Parathyroid adenoma (tissue), 2 donors: ENCODE measurements around the gene LPAR1.

ENCODE experiments used
- H2AFZ ChIP-seq: fragments of 300-600 bp; sonication (generic); one replicate; pipeline ENCODE4 v1.7.0; 2017; ENCODE audit warnings: antibody characterized with exemption, mild to moderate bottlenecking
- H3K27ac ChIP-seq: fragments of 300-600 bp; sonication (generic); one replicate; pipeline ENCODE4 v1.7.0; 2017
- H3K27me3 ChIP-seq: fragments of 300-600 bp; sonication (generic); one replicate; pipeline ENCODE4 v1.7.0; 2017; ENCODE audit warnings: low read length; ENCODE audit not compliant: control insufficient read depth, insufficient read depth
- H3K36me3 ChIP-seq: fragments of 300-600 bp; sonication (generic); one replicate; pipeline ENCODE4 v1.7.0; 2017; ENCODE audit warnings: low read length; ENCODE audit not compliant: control insufficient read depth, insufficient read depth
- H3K4me1 ChIP-seq: fragments of 300-600 bp; sonication (generic); one replicate; pipeline ENCODE4 v1.7.0; 2017; ENCODE audit warnings: control low read depth
- H3K4me2 ChIP-seq: fragments of 300-600 bp; sonication (generic); one replicate; pipeline ENCODE4 v1.7.0; 2017; ENCODE audit warnings: low read length
- H3K4me3 ChIP-seq: fragments of 300-600 bp; sonication (generic); one replicate; pipeline ENCODE4 v1.7.0; 2017; ENCODE audit warnings: low read depth, low read length
- H3K79me2 ChIP-seq: fragments of 300-600 bp; sonication (generic); one replicate; pipeline ENCODE4 v1.7.0; 2017; ENCODE audit warnings: control low read depth
- H3K9ac ChIP-seq: fragments of 300-600 bp; sonication (generic); one replicate; pipeline ENCODE4 v1.7.0; 2017; ENCODE audit warnings: mild to moderate bottlenecking
- H3K9me3 ChIP-seq: fragments of 300-600 bp; sonication (generic); one replicate; pipeline ENCODE4 v1.7.0; 2017; ENCODE audit warnings: low read length; ENCODE audit not compliant: control insufficient read depth
- TF ChIP-seq, protein P1 (sequence below): fragments of 300-600 bp; sonication (generic); IDR thresholded peaks from one replicate; pipeline ENCODE4 v1.7.0; 2017; ENCODE audit warnings: antibody characterized with exemption, mild to moderate bottlenecking
- donor health status: primary hyperparathyroidism.

Gene LPAR1

DNA sequence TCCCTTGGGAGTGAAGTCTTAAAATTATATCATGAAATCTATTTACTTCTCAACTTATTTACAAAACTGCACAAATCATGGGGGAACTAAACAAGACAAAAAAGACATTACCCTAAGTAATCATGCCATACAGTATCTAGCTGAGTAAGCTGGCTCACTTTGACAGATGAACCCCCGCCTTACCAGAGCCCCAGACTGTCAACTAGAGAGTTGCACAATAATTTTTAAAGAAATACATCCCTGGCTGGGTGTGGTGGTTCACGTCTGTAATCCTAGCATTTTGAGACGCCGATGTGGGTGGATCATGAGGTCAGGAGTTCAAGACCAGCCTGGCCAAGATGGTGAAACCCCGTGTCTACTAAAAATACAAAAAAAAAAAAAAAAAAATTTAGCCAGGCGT lies 62.3 kb downstream of the LPAR1 start:
- no peaks in the 10 kb centered on the region for H3K79me2 ChIP-seq
- no peaks in the 10 kb centered on the region for H3K27me3 ChIP-seq
- no peaks in the 10 kb centered on the region for H3K9me3 ChIP-seq
- no peak overlapping the region for H3K9ac ChIP-seq
- no peak overlapping the region for H3K4me2 ChIP-seq
- TF ChIP-seq, protein P1, sequence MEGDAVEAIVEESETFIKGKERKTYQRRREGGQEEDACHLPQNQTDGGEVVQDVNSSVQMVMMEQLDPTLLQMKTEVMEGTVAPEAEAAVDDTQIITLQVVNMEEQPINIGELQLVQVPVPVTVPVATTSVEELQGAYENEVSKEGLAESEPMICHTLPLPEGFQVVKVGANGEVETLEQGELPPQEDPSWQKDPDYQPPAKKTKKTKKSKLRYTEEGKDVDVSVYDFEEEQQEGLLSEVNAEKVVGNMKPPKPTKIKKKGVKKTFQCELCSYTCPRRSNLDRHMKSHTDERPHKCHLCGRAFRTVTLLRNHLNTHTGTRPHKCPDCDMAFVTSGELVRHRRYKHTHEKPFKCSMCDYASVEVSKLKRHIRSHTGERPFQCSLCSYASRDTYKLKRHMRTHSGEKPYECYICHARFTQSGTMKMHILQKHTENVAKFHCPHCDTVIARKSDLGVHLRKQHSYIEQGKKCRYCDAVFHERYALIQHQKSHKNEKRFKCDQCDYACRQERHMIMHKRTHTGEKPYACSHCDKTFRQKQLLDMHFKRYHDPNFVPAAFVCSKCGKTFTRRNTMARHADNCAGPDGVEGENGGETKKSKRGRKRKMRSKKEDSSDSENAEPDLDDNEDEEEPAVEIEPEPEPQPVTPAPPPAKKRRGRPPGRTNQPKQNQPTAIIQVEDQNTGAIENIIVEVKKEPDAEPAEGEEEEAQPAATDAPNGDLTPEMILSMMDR, result no peak
- no peaks in the 10 kb centered on the region for H3K4me1 ChIP-seq
- no peak overlapping the region for H3K4me3 ChIP-seq
- no peak overlapping the region for H3K27ac ChIP-seq
- no peak overlapping the region for H2AFZ ChIP-seq
- no peaks in the 10 kb centered on the region for H3K36me3 ChIP-seq

DNA sequence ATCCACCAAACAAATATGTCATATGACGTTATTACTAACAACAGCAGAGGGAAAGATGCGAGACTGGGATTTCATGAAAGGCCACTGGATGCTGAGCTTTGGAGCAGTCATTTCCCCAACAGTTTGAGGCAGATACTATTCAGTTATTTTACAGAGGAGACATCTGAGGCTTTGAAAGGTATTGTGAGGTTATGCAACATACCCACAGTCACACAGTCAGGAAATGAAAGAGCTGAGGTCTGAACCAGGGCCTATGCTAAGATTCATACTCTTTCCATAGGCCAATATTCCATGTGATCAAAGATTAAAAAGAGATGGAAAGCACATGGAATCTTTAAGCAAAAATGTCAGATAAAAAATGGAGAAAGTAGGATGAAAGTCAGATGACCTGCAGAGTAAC lies 63.0 kb downstream of the LPAR1 start:
- H3K4me2 ChIP-seq, result no peak overlapping the region
- TF ChIP-seq, protein P1, result no peak
- no peaks in the 10 kb centered on the region for H3K36me3 ChIP-seq
- H3K9me3 ChIP-seq, result no peaks in the 10 kb centered on the region
- H3K9ac ChIP-seq, result no peak overlapping the region
- no peak overlapping the region for H3K4me3 ChIP-seq
- H3K27ac ChIP-seq, result no peak overlapping the region
- H3K4me1 ChIP-seq, result no peaks in the 10 kb centered on the region
- H3K79me2 ChIP-seq, result no peaks in the 10 kb centered on the region
- H2AFZ ChIP-seq, result no peak overlapping the region
- no peaks in the 10 kb centered on the region for H3K27me3 ChIP-seq

DNA sequence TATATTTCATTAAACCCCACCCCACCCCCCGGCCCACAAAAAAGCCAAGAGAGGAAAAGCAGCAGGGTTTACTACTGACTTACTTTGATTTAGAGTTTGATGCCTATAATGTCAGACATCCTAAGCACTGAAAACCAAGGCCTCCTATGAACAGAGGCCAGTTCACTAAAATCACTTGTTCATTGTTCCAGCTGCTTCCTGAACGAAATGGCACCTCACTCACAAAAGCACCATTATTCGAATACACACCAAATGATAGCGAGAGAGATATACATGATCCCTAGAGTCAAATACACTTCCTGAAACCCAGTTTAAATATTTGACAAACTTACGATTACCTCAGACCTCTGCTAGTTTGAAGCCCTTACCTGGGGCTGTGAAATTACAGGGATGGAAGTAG lies 66.6 kb downstream of the LPAR1 start:
- H3K27ac ChIP-seq, result no peak overlapping the region

DNA sequence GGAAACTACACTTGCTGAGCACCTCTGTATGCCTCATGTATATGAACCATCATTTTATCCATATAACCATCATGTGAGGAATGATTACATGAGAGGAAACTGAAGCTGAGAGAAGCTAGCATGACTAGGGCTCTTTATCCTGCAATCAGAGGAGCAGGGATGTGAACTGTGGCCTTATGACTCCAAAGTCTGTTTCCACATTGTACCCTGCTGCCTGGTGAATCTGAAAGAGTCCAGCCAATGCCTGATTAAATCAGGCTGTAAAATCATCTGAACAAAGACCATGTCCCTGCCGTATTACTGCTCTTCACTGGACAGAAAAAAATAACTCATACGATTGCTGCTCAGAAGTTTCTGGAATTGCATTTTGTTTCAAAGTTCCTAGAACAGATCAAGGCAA lies 67.0 kb downstream of the LPAR1 start:
- H3K9me3 ChIP-seq, result no peaks in the 10 kb centered on the region
- no peaks in the 10 kb centered on the region for H3K27me3 ChIP-seq
- no peaks in the 10 kb centered on the region for H3K36me3 ChIP-seq
- H3K27ac ChIP-seq, result no peak overlapping the region
- H3K9ac ChIP-seq, result no peak overlapping the region
- no peaks in the 10 kb centered on the region for H3K79me2 ChIP-seq
- no peaks in the 10 kb centered on the region for H3K4me1 ChIP-seq
- no peak overlapping the region for H3K4me3 ChIP-seq
- no peak overlapping the region for H2AFZ ChIP-seq
- TF ChIP-seq, protein P1, result no peak
- H3K4me2 ChIP-seq, result no peak overlapping the region

More for the DNA sequence above, 66.6 kb downstream of the LPAR1 start:
- Histone ChIP-seq H3K27me3 (no peaks in the 10 kb centered on the region), H3K79me2 (no peaks in the 10 kb centered on the region), H3K9me3 (no peaks in the 10 kb centered on the region), H3K4me3 (no peak overlapping the region), H3K4me1 (no peaks in the 10 kb centered on the region), H2AFZ (no peak overlapping the region), H3K4me2 (no peak overlapping the region), H3K36me3 (no peaks in the 10 kb centered on the region), H3K9ac (no peak overlapping the region)
- TF ChIP-seq, protein P1, result no peak

DNA sequence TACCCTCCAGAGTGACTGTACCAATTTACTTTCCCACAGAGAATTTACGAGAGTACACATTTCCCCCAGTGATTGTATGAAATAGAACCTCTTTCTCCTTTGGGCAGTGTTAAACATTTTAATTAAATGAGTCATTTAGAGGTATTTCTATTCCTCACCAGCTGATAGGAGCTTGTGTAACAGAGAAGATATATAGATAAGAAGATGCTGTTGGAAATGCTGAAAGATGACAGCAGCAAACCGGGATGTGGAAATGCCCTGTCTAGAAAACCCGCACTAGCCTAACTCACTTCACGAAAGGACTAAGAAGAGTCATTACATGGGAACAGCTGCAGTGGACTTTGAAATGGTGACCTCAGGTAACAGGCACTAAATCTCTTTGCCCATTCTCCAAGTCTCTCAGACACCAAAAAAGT lies 68.3 kb downstream of the LPAR1 start:
- Histone ChIP-seq H3K9me3 (no peaks in the 10 kb centered on the region), H2AFZ (no peak overlapping the region), H3K4me1 (no peaks in the 10 kb centered on the region), H3K27ac (no peak overlapping the region), H3K79me2 (no peaks in the 10 kb centered on the region), H3K27me3 (no peaks in the 10 kb centered on the region), H3K9ac (no peak overlapping the region), H3K4me2 (no peak overlapping the region), H3K4me3 (no peak overlapping the region), H3K36me3 (no peaks in the 10 kb centered on the region)
- TF ChIP-seq, protein P1, result no peak
